NOMO-1 (cell line): Measurements from ENCODE around the gene NSD2.
"Not testable (repeated sequence)": the region's sequence is repeated elsewhere in the genome, so short reads cannot be mapped to it uniquely, and the experiment has no call there.

Experiments used
- DNase-seq, 2 experiments: peaks; one replicate each; lab custom pipeline; 2025; ENCODE audit not compliant: unreplicated experiment in 2 of 2; lab: John Stamatoyannopoulos, UW

Gene NSD2

DNA sequence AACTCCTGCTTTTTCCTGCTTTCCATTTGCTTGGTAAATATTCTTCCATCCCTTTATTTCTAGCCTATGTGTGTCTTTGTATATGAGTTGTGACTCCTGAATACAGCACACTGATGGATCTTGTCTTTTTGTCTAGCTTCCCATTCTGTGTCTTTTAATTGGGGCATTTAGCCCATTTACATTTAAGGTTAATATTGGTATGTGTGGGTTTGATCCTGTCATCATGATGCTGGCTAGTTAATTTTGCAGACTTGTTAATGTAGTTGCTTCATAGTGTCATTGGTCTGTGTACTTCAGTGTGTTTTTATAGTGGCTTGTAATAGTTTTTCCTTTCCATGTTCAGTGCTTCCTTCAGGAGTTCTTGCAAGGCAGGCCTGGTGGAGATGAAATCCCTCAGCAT is 160.0 kb downstream of the NSD2 start:
- DNase-seq: not testable (repeated sequence)
